Liver (tissue), 3 donors: Measurements from ENCODE around the gene SKOR2.

Experiments used
- CTCF ChIP-seq: fragments of 150-350 bp; IDR thresholded peaks from 2 replicates; pipeline ENCODE4 v1.5.1; 2017; ENCODE audit warnings: improper control_type of control experiment, low read depth, low read length; ENCODE audit not compliant: missing input control
- EGR1 ChIP-seq, 2 donors: IDR thresholded peaks; 2 replicates each; pipeline ENCODE4 v1.6.1; 2016 to 2018; ENCODE audit warnings: antibody characterized with exemption in 2 of 2, low read depth in 2 of 2
- GABPA ChIP-seq, 2 donors: IDR thresholded peaks in 1 of 2; conservative IDR thresholded peaks in 1 of 2; 2 replicates each; pipeline ENCODE4 v1.6.1; 2016; ENCODE audit warnings: antibody characterized with exemption in 2 of 2, mild to moderate bottlenecking in 1 of 2, moderate library complexity in 1 of 2
- JUND ChIP-seq, 2 donors: IDR thresholded peaks; 2 replicates each; pipeline ENCODE4 v1.6.1; 2016; ENCODE audit warnings: antibody characterized with exemption in 2 of 2
- MAX ChIP-seq: IDR thresholded peaks from 2 replicates; pipeline ENCODE4 v1.6.1; 2016; ENCODE audit warnings: antibody characterized with exemption
- NR2F2 ChIP-seq: IDR thresholded peaks from 2 replicates; pipeline ENCODE4 v1.6.1; 2016; ENCODE audit warnings: antibody characterized with exemption
- REST ChIP-seq: IDR thresholded peaks from 2 replicates; pipeline ENCODE4 v1.6.1; 2016; ENCODE audit warnings: antibody characterized with exemption, mild to moderate bottlenecking
- RXRA ChIP-seq, 2 donors: IDR thresholded peaks; 2 replicates each; pipeline ENCODE4 v1.6.1; 2017 to 2018; ENCODE audit warnings: antibody characterized with exemption in 2 of 2, mild to moderate bottlenecking in 1 of 2
- TAF1 ChIP-seq: conservative IDR thresholded peaks from 2 replicates; pipeline ENCODE4 v1.6.1; 2016; ENCODE audit warnings: antibody characterized with exemption, mild to moderate bottlenecking
- YY1 ChIP-seq: IDR thresholded peaks from 2 replicates; pipeline ENCODE4 v1.6.1; 2016; ENCODE audit warnings: antibody characterized with exemption, mild to moderate bottlenecking
- donor health status: healthy.
- donor health status: healthy.

DNA sequence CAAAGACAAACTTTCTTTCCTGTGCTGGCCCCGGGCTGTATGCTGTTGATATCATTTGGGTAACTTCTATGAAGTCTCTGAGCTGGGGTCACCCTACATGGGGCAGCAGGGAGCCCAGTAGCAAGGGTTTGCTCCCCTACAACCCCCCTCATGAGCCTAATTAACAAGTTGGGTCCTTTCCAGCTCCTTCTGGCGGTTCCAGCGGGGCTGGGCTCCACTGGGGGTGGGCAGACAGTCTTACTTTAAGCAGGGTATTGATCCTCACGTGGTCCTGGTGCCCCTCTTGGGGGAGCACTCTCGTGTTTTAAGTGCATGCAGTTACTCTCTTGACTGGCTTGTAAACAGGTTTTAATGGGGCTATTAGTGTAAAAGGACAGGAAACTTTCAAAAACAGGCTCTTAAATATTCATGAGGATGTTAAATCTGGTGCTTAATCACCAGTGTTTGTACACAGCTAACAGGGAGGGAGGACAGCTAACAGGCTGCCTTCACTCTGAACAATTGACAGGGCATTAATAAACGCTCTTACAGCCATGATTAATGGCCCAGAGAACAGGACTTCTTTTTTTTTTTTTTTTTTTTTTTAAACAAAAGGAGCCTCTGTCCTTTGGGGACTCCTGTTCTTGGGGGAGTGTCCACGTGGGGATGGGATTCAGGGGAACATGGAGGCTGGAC, 36.6 kb upstream of the SKOR2 start:
- TF ChIP-seq CTCF (no peak), NR2F2 (no peak), MAX (no peak), JUND (IDR thresholded peaks at IDR 0.05) (no peak), GABPA (IDR thresholded peaks at IDR 0.05 in 1 of 2, conservative IDR thresholded peaks at IDR 0.05 in 1 of 2) (no peak), REST (no peak), RXRA (IDR thresholded peaks at IDR 0.05) (no peak), EGR1 (IDR thresholded peaks at IDR 0.05; ENCODE audit: low read depth in 2 of 2) (no peak), YY1 (no peak), TAF1 (no peak)
